HEK293T (cell line): Measurements from ENCODE around the gene SAMD11.
A peak's percentile ranks its signal among the peaks of the same experiment; 100 is the strongest.

Experiments
- CTCF ChIA-PET: fragments of 350-600 bp; formaldehyde crosslinking; extraction: SDS; loops from one replicate; lab custom pipeline; 2021; ENCODE audit warnings: antibody characterized with exemption, inconsistent platforms; lab: Yijun Ruan, JAX
- POLR2A ChIA-PET: fragments of 350-600 bp; formaldehyde crosslinking; extraction: SDS; loops from one replicate; lab custom pipeline; 2020; ENCODE audit warnings: antibody characterized with exemption, inconsistent platforms; lab: Yijun Ruan, JAX
- DNase-seq: peaks from one replicate; pipeline ENCODE4 v3.0.0; 2012; ENCODE audit warnings: mixed read lengths; ENCODE audit errors: extremely low spot score
- ARNT ChIP-seq: fragments of 450-650 bp; IDR thresholded peaks from 2 replicates; pipeline ENCODE4 v1.6.1; 2017; ENCODE audit warnings: mild to moderate bottlenecking
- BHLHE40 ChIP-seq: fragments of 450-650 bp; IDR thresholded peaks from 2 replicates; pipeline ENCODE4 v1.6.1; 2016; ENCODE audit warnings: mild to moderate bottlenecking, moderate library complexity, borderline replicate concordance
- CTBP1 ChIP-seq: fragments of 450-650 bp; IDR thresholded peaks from 2 replicates; pipeline ENCODE4 v1.6.1; 2016; ENCODE audit warnings: borderline replicate concordance
- ELF4 ChIP-seq: fragments of 450-650 bp; IDR thresholded peaks from 2 replicates; pipeline ENCODE4 v1.6.1; 2017; ENCODE audit warnings: antibody characterized with exemption
- FOXA1 ChIP-seq: fragments of 450-650 bp; IDR thresholded peaks from 2 replicates; pipeline ENCODE4 v1.6.1; 2016; ENCODE audit warnings: mild to moderate bottlenecking
- FOXK2 ChIP-seq: fragments of 450-650 bp; IDR thresholded peaks from 2 replicates; pipeline ENCODE4 v1.6.1; 2016; ENCODE audit warnings: mild to moderate bottlenecking
- FOXM1 ChIP-seq: fragments of 450-650 bp; IDR thresholded peaks from 2 replicates; pipeline ENCODE4 v1.6.1; 2017; ENCODE audit warnings: mild to moderate bottlenecking, borderline replicate concordance
- HDGF ChIP-seq: fragments of 450-650 bp; IDR thresholded peaks from 2 replicates; pipeline ENCODE4 v1.6.1; 2017; ENCODE audit warnings: antibody characterized with exemption, borderline replicate concordance
- L3MBTL2 ChIP-seq: fragments of 450-650 bp; conservative IDR thresholded peaks from 2 replicates; pipeline ENCODE4 v1.6.1; 2016; ENCODE audit warnings: mild to moderate bottlenecking
- LEF1 ChIP-seq: fragments of 450-650 bp; IDR thresholded peaks from 2 replicates; pipeline ENCODE4 v1.6.1; 2017; ENCODE audit warnings: mild to moderate bottlenecking, borderline replicate concordance
- NFRKB ChIP-seq: fragments of 450-650 bp; IDR thresholded peaks from 2 replicates; pipeline ENCODE4 v1.6.1; 2016; ENCODE audit warnings: mild to moderate bottlenecking, moderate library complexity
- SP1 ChIP-seq: fragments of 450-650 bp; IDR thresholded peaks from 2 replicates; pipeline ENCODE4 v1.6.1; 2017
- SUZ12 ChIP-seq: fragments of 450-650 bp; IDR thresholded peaks from 2 replicates; pipeline ENCODE4 v1.6.1; 2016; ENCODE audit warnings: mild to moderate bottlenecking
- TARDBP ChIP-seq: fragments of 450-650 bp; IDR thresholded peaks from 2 replicates; pipeline ENCODE4 v1.6.1; 2016
- ZNF384 ChIP-seq: fragments of 450-650 bp; IDR thresholded peaks from 2 replicates; pipeline ENCODE4 v1.6.1; 2016
- TF ChIP-seq, protein P1 (sequence below): fragments of 450-650 bp; IDR thresholded peaks from 2 replicates; pipeline ENCODE4 v1.6.1; 2016

Gene SAMD11

DNA sequence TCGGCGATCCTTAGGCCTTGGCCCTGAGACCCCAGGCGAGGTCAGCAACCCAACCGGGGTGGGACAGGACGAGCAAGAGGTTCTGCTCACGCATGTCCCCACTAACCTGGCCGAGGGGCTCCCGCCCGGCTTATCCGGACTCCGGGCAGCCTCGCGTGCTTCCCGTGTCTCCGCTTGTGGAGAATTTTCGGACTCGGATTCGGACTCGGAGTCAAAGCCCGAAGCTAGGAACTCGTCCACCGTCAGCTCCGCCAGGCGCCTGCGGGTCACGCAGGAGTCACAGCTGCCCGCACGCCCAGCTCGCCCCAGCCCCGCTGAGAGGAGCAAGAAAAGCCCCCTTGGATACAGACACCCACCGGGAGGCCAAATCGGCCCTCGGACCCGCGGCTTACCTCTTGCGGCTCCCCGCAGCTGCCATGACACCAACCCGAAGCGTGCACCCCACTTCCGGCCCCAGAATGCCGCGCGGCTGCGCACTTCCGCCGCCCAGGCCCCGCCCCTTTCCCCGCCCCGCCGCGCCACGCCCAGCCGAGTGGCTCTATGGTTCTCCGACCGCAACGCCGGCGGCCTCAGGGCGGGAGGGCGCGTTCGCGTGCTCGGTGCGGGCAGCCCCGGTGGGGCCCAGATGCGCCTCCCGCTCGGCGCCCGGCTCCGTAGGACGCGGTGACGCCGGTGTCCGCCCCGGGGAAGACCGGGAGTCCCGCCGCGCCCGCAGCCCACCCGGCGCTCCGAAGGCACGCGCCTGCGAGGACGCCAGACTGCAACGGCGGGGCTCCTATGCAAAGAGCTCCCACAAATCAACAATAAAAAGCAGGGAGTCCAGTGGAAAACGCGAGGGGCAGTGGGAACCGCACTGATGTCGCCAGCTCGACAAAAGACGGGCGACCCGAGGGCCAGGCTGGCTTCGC lies 35.4 kb downstream of the SAMD11 start, which contains the start of gene NOC2L:
Gene NOC2L (minus strand): TSS at position 434 of the 908 bp plus-strand sequence. CDS start 16 bp downstream, at position 418.
- ChIA-PET POLR2A (interaction anchor here (0.8 to 1.8 kb wide), 6 partner anchors 13 to 39 kb away, joined by 3 to 7 read pairs (median 4); no protein-coding TSS in a partner anchor), CTCF (no interaction called here)
- peak; percentile 91 for DNase-seq
- TF ChIP-seq ELF4, result peak; percentile 50; the same call in 1 of the 2 replicates
- no peak for TF ChIP-seq SP1
- peak; percentile 52 for TF ChIP-seq L3MBTL2

DNA sequence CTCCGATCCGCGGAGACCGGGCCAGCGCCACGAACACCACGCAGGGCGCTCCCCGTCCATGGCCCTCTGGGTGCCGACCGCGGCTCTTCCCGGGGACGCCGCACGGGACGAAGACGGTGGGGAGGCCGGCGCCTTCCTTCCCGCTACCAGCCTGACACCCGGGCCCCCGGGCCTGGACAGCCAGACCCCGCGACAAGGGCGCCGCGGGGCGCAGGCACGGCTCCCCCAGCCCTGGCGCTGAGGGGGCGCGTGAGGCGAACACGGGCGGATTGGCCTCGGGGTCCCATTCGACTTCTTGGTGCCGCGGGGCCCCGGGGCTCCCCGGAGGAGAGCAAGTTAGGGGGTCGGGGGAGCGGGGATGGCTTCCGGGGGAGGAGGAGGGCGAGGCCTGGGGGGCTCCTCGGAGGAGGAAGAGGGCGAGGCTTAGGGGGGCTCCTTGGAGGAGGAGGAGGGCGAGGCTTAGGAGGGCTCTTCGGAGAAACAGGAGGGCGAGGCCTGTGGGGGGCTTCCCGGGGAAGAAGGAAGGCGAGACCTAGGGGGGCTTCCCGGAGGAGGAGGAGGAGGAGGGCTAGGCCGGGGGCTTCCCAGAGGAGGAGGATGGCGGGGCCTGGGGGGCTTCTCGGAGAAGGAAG lies 36.1 kb downstream of the SAMD11 start:
- TF ChIP-seq SP1 (no peak), ZNF384 (no peak), TARDBP (no peak), FOXA1 (no peak), FOXK2 (no peak), L3MBTL2 (no peak), SUZ12 (no peak), ARNT (no peak), NFRKB (no peak), ELF4 (no peak), HDGF (no peak), FOXM1 (no peak), LEF1 (no peak), BHLHE40 (no peak), CTBP1 (no peak)
- TF ChIP-seq, protein P1, sequence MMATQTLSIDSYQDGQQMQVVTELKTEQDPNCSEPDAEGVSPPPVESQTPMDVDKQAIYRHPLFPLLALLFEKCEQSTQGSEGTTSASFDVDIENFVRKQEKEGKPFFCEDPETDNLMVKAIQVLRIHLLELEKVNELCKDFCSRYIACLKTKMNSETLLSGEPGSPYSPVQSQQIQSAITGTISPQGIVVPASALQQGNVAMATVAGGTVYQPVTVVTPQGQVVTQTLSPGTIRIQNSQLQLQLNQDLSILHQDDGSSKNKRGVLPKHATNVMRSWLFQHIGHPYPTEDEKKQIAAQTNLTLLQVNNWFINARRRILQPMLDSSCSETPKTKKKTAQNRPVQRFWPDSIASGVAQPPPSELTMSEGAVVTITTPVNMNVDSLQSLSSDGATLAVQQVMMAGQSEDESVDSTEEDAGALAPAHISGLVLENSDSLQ, result no peak
- ChIA-PET POLR2A (interaction anchor here (0.8 to 1.8 kb wide), 5 partner anchors 16 to 38 kb away, joined by 3 to 7 read pairs (median 4); no protein-coding TSS in a partner anchor), CTCF (no interaction called here)

DNA sequence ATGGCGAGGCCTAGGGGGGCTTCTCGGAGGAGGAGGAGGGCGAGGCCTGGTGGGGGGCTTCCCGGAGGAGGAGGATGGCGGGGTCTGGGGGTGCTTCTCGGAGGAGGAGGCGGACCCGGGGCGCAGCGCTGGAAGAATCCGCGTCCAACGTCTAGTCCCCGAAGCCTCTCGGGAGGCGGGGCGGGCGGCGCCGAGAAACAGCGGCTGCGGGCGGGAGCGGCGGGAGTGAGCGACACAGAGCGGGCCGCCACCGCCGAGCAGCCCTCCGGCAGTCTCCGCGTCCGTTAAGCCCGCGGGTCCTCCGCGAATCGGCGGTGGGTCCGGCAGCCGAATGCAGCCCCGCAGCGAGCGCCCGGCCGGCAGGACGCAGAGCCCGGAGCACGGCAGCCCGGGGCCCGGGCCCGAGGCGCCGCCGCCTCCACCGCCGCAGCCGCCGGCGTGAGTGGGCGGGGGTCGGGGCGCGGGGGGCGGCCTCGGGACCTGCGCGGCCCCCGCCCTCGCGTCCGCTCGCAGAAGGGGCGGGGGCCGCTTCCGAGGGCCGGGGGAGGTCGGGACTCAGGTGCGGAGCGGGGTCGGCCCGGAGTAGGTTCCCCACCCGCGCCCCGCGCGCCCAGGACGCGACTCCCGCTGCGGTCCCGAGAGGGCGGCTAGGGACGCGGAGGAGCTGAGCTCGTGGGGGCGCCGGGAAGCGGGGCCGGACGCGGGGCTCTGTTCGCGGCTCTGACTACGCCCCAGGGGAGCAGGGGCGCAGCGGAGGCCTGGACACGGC lies 36.8 kb downstream of the SAMD11 start, which contains the start of gene KLHL17:
Gene KLHL17 (plus strand): TSS at position 222 of the 769 bp plus-strand sequence. CDS start 110 bp downstream, at position 332.
- TF ChIP-seq TARDBP, result no peak
- peak; percentile 90 for TF ChIP-seq FOXM1
- peak; percentile 82 for DNase-seq
- POLR2A ChIA-PET, result interaction anchor here (1.2 kb wide), 1 partner anchor 16 kb away, joined by 4 read pairs; no protein-coding TSS in a partner anchor
- CTCF ChIA-PET, result no interaction called here

More for the DNA sequence above, 36.1 kb downstream of the SAMD11 start:
- DNase-seq, result no peak

DNA sequence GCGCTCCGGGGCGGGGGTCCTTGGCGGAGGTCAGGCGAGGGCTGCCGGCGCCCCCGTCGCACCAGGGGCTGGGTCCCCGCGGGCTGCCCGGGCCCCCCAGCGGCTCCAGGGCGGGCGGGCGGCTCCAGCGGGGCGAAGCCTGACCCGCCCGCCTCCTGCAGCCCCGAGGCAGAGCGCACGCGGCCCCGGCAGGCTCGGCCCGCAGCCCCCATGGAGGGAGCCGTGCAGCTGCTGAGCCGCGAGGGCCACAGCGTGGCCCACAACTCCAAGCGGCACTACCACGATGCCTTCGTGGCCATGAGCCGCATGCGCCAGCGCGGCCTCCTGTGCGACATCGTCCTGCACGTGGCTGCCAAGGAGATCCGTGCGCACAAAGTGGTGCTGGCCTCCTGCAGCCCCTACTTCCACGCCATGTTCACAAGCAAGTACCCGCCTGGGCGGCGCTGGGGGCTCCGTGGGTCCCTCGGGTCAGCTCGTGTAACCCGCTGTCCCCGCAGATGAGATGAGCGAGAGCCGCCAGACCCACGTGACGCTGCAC lies 37.5 kb downstream of the SAMD11 start:
- CTCF ChIA-PET, result no interaction called here
- POLR2A ChIA-PET, result interaction anchor here (1.2 kb wide), 1 partner anchor 17 kb away, joined by 4 read pairs; no protein-coding TSS in a partner anchor
- no peak for TF ChIP-seq BHLHE40
- TF ChIP-seq, protein P1, result no peak
- TF ChIP-seq L3MBTL2, result peak; percentile 87
- peak; percentile 46 for DNase-seq

DNA sequence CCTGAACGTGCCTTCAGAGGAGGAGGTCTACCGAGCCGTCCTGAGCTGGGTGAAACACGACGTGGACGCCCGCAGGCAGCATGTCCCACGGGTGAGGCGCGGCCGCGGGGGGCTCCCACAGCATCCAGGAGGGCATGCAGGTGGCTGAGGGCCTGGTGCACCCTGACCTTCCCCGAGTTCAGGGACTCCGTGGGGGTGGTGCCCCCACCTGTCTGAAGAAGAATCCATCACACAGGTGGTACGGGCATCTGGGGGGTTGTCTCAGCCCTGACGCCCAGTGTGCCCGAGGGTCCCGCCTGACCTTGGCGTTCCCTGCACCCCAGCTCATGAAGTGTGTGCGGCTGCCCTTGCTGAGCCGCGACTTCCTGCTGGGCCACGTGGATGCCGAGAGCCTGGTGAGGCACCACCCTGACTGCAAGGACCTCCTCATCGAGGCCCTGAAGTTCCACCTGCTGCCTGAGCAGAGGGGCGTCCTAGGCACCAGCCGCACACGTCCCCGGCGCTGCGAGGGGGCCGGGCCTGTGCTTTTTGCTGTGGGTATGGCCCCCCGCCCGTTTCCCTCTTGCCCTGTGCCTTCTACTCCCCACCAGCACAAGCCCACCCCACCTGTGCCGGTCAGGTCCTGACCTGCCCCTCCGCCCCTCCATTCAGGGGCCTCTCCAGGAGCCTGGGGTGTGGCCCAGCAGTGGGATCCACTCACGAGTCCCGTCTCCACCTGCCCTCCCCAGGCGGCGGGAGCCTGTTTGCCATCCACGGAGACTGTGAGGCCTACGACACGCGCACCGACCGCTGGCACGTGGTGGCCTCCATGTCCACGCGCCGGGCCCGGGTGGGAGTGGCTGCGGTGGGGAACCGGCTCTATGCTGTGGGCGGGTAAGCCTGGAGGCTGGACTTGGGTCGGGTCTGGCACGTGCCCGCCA lies 38.9 kb downstream of the SAMD11 start:
- no peak for DNase-seq
- CTCF ChIA-PET, result no interaction called here
- POLR2A ChIA-PET, result interaction anchor here (1.0 kb wide), 1 partner anchor 21 kb away, joined by 3 read pairs; no protein-coding TSS in a partner anchor
- TF ChIP-seq FOXM1 (no peak), ARNT (no peak), CTBP1 (no peak), ZNF384 (no peak), L3MBTL2 (no peak), SP1 (no peak), TARDBP (no peak), LEF1 (no peak), BHLHE40 (no peak), HDGF (no peak), FOXA1 (no peak), ELF4 (no peak), NFRKB (no peak), FOXK2 (no peak)
- TF ChIP-seq, protein P1, result no peak
